AG09309 (cell line): ENCODE data around the gene CTTNBP2.

ENCODE experiments used
- DNase-seq: peaks from one replicate; pipeline ENCODE4 v3.0.0-alpha.2; 2010; ENCODE audit warnings: low read depth
- H3K4me3 ChIP-seq: 2 replicates; pipeline ENCODE4 v1.5.1; 2011; ENCODE audit warnings: mild to moderate bottlenecking, low read depth, low read length, moderate library complexity; ENCODE audit not compliant: control insufficient read depth
- TF ChIP-seq, protein P1 (sequence below): IDR thresholded peaks from 2 replicates; pipeline ENCODE4 v1.5.1; 2011; ENCODE audit warnings: mild to moderate bottlenecking, low read depth, low read length, inconsistent platforms; ENCODE audit not compliant: insufficient read depth, control insufficient read depth; ENCODE audit errors: missing control alignments

Gene CTTNBP2

DNA sequence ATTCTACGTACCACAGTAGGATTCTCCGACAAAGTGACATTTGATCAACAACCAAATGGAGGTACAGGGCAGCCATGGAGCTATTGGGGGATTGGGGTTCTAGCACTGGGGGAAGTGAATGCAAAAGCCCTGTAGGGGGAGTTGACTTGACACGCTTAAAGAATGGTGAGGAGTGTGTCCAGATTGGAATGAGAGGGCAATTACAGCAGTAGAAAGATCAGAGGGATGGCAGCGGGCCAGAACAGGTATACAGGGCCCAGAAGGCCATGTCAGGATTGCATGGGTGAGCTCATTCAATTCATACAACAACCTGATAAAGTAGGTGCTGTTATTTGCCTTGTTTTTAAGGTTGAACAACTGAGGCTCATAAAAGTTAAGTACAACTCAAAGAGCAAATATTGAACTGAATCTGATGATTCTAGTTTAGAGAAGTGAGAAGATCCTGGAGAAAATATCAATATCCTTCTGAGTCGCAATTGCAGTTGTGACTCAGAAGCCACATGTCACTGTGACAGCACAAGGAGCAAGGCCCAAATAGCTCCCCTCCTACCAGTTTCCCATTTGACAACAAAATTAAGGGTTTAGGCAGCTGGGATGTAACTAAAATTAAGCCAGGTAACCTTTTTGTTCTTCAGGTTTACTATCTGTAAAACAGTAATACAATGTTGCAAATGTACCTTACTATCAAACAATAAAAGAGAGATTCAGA, 28.0 kb upstream of the CTTNBP2 start:
- H3K4me3 ChIP-seq, result no peak overlapping the region
- TF ChIP-seq, protein P1, sequence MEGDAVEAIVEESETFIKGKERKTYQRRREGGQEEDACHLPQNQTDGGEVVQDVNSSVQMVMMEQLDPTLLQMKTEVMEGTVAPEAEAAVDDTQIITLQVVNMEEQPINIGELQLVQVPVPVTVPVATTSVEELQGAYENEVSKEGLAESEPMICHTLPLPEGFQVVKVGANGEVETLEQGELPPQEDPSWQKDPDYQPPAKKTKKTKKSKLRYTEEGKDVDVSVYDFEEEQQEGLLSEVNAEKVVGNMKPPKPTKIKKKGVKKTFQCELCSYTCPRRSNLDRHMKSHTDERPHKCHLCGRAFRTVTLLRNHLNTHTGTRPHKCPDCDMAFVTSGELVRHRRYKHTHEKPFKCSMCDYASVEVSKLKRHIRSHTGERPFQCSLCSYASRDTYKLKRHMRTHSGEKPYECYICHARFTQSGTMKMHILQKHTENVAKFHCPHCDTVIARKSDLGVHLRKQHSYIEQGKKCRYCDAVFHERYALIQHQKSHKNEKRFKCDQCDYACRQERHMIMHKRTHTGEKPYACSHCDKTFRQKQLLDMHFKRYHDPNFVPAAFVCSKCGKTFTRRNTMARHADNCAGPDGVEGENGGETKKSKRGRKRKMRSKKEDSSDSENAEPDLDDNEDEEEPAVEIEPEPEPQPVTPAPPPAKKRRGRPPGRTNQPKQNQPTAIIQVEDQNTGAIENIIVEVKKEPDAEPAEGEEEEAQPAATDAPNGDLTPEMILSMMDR, result no peak
- no peak for DNase-seq

GRCh38 chr7:117896339-117896738, 23.1 kb upstream of the CTTNBP2 start:
- no peak overlapping the region for H3K4me3 ChIP-seq
- no peak for DNase-seq
- TF ChIP-seq, protein P1, result no peak

DNA sequence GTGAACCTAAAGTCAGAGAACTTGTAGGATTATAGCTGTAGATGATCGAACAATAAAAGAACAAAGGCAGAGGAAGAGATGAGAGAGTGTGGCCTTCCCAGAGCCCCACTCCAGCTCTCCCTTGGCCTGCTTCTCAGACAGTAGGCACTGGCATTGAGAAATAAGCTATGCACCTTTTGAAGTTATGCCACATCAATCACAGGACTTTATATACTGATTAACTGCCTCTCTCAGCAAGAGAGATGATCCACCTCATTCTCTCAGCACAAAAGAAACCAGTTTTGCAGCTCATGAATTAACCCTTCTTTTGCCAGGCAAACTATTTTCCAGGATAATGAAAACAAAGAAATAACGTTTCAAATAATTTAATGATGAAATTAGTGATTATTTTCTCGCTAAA, 22.0 kb upstream of the CTTNBP2 start:
- TF ChIP-seq, protein P1, result no peak
- no peak for DNase-seq
- H3K4me3 ChIP-seq, result no peak overlapping the region

GRCh38 chr7:117894037-117894436, 20.8 kb upstream of the CTTNBP2 start:
- TF ChIP-seq, protein P1, result no peak
- no peak for DNase-seq
- H3K4me3 ChIP-seq, result no peak overlapping the region

DNA sequence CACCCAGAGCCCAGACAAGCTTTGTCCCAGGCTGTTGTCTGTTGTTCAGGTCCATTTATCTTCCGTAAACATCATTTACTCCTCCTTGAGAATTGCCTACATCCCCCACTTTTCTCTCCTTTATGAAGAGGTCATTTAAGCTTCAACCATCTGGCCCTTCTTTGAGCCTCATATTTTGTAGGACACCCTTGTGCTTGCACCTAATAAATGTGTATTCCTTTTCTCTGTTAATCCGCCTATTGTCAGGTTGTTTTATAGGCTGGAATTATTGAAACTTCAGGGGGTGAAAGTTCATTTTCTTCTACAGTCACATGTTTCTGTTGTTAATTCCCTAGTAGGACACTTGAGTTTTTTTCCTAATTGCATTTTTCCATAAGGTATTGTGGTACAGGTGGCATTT, 19.6 kb upstream of the CTTNBP2 start:
- DNase-seq, result no peak
- TF ChIP-seq, protein P1, result no peak
- no peak overlapping the region for H3K4me3 ChIP-seq

- DNase-seq, result no peak
- TF ChIP-seq, protein P1, result no peak
Observed at GRCh38 chr7:117889611-117890010, 16.4 kb upstream of the CTTNBP2 start.

DNA sequence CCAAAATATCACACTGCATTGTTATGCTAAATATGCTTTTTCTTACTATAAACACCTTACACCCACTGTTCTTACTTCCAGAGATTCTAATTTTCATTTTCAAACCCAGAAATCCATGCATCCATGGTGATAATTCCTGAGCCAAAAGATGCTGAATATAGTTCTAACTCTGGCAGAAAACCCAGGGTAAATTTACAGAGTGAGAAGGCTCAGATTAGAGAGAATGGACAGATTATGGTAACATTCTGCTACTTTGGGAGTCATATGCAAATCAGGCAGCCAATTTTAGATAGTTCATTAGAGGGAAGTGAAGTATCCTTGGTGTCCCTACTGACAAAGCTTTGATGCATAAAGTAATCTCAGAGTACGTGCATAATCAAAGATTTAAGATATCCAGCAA, 15.4 kb upstream of the CTTNBP2 start:
- H3K4me3 ChIP-seq, result no peak overlapping the region
- TF ChIP-seq, protein P1, result no peak
- DNase-seq, result no peak

More at GRCh38 chr7:117889611-117890010, 16.4 kb upstream of the CTTNBP2 start:
- no peak overlapping the region for H3K4me3 ChIP-seq
